Astrocyte of the cerebellum (primary cell): Measurements from ENCODE around the gene URAD.

Experiments used
- DNase-seq: peaks from one replicate; pipeline ENCODE4 v3.0.0-alpha.2; 2011; ENCODE audit warnings: low read depth
- H3K4me3 ChIP-seq: 2 replicates; pipeline ENCODE4 v1.5.1; 2011; ENCODE audit warnings: mild to moderate bottlenecking, low read depth, low read length, moderate library complexity
- in situ Hi-C: cut with HindIII; loops from 2 replicates; pipeline ENCODE4 v1.10.0; 2017; ENCODE audit warnings: low sequenced_read_pairs
- TF ChIP-seq, protein P1 (sequence below): IDR thresholded peaks from 2 replicates; pipeline ENCODE4 v1.5.1; 2012; ENCODE audit warnings: low read length, low read depth, moderate library complexity, mild to moderate bottlenecking; ENCODE audit errors: missing control alignments

URAD gene

DNA sequence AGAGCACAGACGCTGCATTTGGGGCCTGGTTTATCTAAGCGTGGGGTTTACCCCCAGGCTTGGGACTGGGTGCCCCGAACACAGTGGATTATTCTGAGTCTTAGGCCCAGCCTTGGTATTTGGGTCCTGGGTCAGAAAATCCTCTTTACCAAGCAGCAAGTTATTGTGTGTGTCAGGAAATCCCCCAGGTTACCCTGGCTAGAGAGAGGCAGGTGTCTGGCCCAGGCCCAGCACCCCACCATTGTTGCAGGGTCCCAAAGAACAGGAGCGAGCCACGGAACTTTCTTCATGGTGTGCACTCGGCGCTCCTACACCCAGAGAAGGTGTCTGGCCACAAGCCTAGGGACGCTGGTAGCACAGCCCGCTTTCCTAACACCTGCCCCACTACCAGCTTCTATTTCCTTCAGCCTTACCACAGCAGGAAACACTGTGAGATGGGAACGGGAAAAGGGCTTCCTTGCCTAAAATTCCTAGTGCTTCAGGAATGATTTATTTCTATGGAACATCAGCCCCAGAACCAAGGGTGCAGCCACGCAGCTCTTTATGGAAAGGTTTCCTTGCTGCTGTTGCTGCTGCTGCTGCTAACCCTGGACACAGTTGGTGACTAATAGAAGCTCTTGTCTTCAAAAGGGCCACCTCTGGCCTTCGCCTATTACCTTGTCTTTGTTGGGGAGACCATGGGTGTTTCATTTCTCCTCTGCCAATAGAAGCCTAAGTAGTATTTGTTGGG is 12.0 kb downstream of the URAD start:
- TF ChIP-seq, protein P1, sequence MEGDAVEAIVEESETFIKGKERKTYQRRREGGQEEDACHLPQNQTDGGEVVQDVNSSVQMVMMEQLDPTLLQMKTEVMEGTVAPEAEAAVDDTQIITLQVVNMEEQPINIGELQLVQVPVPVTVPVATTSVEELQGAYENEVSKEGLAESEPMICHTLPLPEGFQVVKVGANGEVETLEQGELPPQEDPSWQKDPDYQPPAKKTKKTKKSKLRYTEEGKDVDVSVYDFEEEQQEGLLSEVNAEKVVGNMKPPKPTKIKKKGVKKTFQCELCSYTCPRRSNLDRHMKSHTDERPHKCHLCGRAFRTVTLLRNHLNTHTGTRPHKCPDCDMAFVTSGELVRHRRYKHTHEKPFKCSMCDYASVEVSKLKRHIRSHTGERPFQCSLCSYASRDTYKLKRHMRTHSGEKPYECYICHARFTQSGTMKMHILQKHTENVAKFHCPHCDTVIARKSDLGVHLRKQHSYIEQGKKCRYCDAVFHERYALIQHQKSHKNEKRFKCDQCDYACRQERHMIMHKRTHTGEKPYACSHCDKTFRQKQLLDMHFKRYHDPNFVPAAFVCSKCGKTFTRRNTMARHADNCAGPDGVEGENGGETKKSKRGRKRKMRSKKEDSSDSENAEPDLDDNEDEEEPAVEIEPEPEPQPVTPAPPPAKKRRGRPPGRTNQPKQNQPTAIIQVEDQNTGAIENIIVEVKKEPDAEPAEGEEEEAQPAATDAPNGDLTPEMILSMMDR: no peak
- no peak for DNase-seq
- H3K4me3 ChIP-seq: no peak overlapping the region
- in situ Hi-C loops: no loop called here

DNA sequence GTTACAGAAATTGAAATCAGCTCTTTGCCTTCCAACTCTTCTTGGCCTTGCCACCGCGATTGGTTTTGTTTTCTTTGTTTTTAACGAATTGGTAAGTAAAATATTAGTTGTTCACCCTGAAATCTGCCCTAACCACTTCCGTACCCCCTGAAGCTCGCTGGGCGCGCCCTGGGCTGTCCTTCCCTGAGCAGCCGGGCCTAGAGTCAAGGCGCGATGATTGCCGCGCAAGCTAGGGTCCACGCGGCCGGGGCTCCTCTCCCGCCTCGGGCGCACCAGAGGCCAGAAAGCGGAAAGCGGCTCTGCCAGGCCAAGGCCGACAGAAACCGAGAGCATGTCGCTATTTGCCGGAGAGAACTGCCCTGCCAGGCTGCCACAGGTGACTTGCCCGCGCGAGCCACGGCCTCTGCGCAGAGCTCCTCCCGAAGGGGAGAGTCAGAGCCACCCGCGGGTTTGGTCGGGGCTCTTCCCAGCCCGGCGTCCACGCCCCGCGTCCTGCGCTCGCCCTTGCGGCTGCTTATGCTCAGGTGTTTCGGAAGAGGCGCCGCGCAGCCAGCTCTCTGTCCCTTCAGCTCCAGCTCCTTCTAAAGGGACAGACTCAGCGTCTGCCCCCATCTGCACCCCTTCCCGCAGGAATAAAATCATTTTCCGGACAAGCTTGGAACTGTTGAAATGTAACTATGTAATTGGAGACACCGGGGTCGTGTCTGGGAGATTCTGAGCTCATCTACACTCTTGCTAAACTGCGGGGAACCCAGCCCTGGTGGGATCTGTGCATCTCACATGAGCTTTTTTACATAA is 12.7 kb downstream of the URAD start:
- TF ChIP-seq, protein P1: no peak
- in situ Hi-C loops: no loop called here
- no peak for DNase-seq
- H3K4me3 ChIP-seq: no peak overlapping the region

DNA sequence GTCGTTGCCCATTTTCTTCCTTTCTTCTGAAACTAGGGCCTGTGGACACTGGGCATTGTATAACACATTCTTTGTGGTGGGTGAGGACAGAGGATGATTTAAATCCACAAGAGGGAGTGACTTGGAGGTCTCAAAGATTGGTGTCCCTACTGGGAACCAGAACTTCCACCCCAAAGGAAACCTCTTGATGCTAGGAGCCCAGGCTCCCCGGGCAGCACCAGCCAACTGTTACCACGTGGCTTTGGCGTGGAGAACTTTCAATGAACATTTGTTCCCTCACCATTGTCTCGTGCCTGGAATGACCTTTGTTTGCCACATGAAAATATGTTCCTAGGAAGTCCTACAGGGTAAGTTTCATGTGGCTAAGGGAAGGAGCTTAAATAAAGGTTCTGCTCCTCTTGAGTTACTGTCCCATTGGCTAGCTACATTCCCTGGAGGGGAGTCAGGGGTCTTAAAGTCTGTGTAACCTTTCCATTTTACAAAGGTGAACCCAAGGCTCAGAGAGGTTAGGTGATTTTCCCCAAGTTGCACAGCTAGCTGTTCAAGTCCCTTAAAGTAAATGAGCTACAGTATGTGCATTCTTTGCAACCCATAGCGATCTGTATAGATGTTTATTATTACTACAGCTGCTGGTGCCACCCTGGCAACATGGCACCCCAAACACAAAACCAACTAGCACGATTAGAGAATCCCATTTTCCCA is 14.4 kb downstream of the URAD start:
- in situ Hi-C loops: loop anchor here (25.0 kb wide), 1 partner anchor 137 kb away; no protein-coding TSS in a partner anchor
- TF ChIP-seq, protein P1: no peak
- no peak for DNase-seq
- H3K4me3 ChIP-seq: no peak overlapping the region

DNA sequence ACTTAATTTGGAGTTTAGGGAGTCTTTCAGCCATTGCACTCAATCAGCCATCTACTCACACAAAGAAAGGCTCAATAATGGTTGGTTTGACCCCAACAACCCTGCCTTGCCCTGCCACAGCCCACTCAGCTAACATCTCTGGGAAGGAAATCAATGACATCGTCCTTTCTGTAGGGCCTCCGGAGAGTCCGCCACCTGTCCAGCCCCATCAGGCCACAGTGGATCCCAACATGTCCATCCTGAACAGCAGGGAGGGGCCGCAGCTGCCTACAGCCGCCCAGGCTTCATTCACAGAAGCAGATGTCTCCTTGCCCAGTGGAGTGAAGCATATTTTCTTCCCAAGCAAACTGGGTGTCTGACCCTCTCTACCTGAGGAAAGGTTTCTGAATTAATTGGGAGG is 15.2 kb downstream of the URAD start:
- in situ Hi-C loops: loop anchor here (25.0 kb wide), 1 partner anchor 136 kb away; no protein-coding TSS in a partner anchor
- H3K4me3 ChIP-seq: no peak overlapping the region
- TF ChIP-seq, protein P1: no peak
- DNase-seq: no peak

DNA sequence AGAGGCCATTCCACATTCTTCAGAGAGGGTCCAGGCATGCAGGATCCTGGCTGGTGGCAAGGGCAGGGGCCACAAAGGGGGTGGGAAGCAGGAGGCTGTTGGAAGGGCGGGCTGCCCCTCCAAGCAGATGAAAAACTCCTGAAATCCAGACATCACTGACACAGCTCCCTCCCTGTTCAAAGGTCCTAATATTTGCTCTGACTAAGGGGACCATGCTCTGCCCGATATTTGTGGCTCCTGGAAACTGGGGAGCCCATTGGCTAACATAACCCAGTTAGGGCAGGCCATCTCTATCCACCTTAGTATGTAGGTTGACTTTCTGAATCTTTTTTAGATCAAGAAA is 16.0 kb downstream of the URAD start:
- TF ChIP-seq, protein P1: no peak
- in situ Hi-C loops: loop anchor here (25.0 kb wide), 1 partner anchor 135 kb away; no protein-coding TSS in a partner anchor
- DNase-seq: no peak
- H3K4me3 ChIP-seq: no peak overlapping the region

DNA sequence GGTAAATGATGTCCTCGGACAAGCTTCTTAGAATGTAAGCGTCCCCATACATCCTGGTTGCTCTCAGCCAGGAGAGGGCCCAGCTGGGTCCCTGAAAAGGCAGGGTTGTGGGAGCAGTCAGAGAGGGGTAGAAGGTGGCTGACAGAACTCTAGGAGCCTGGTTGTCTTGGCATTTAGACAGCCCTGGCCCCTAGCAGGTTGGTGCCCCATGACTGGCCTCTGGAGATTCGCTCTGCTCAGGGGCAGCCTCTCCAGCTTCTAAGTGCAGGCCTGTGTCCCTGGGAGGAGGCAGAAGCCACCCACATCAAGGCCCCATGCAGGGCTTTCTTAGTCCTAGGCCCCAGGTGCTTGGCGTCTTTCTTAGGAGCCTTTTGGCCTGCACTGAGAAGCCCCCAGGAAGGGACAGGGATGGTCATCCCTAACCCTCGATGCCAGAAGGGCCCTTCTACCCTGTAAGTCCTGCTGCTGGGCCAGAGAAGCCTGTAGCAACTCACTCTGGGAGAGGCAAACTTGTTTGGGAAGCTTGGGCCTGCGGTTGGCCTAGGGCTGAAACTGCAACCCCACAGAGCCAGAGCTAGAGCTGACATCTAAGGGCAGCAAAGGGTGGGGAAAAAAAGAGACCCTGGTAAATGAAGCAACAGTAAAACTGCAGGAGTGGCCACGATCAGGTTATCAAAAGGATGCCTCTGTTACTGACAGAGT is 16.6 kb downstream of the URAD start:
- DNase-seq: no peak
- no peak overlapping the region for H3K4me3 ChIP-seq
- TF ChIP-seq, protein P1: no peak
- in situ Hi-C loops: loop anchor here (25.0 kb wide), 1 partner anchor 135 kb away; no protein-coding TSS in a partner anchor
